ENCODE data around the gene MINDY3.
A peak's percentile ranks its signal among the peaks of the same experiment; 100 is the strongest.
"Not testable (repeated sequence)": the region's sequence is repeated elsewhere in the genome, so short reads cannot be mapped to it uniquely, and the experiment has no call there.

DNA sequence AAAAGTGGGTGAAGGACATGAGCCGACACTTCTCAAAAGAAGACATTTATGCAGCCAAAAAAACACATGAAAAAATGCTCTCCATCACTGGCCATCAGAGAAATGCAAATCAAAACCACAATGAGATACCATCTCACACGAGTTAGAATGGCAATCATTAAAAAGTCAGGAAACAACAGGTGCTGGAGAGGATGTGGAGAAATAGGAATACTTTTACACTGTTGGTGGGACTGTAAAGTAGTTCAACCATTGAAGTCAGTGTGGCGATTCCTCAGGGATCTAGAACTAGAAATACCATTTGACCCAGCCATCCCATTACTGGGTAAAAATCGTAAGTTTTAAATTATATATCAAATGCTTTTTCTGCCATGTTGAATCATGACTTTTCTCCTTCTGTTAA is 85.8 kb downstream of the MINDY3 start:
- TF ChIP-seq EGR2 (tag by site-specific recombination; IDR thresholded peaks at IDR 0.05; ENCODE audit: low read depth); MYNN (tag by site-specific recombination; IDR thresholded peaks at IDR 0.05; ENCODE audit: borderline replicate concordance); PRDM1 (tag by site-specific recombination; IDR thresholded peaks at IDR 0.05); ZNF155 (tag by site-specific recombination; IDR thresholded peaks at IDR 0.05); TRIM28 (IDR thresholded peaks at IDR 0.05; ENCODE audit: borderline replicate concordance, low read length); BCL11A (tag by site-specific recombination; IDR thresholded peaks at IDR 0.05; ENCODE audit: low read depth); TCF7L2 (IDR thresholded peaks at IDR 0.05; ENCODE audit: borderline replicate concordance, low read depth, low read length): not testable (repeated sequence)
- 0 out of 2 replicates have a peak, but pooled peaks have one; percentile 33 for TF ChIP-seq SCRT2 (tag by site-specific recombination; IDR thresholded peaks at IDR 0.05)

All from HEK293 (cell line).